WTC11 (cell line): ENCODE results near the gene PIP.

Experiments used
- AFF4 ChIP-seq: sonication (generic); formaldehyde crosslinking; IDR thresholded peaks from 2 replicates; pipeline ENCODE4 v1.8.1; 2023; ENCODE audit warnings: mild to moderate bottlenecking, missing genetic modification reagents, borderline replicate concordance
- ATF1 ChIP-seq: sonication (generic); formaldehyde crosslinking; IDR thresholded peaks from 2 replicates; pipeline ENCODE4 v1.8.1; 2023; ENCODE audit warnings: mild to moderate bottlenecking, moderate library complexity, missing genetic modification reagents
- ATF2 ChIP-seq: sonication (generic); formaldehyde crosslinking; IDR thresholded peaks from 2 replicates; pipeline ENCODE4 v1.8.1; 2022; ENCODE audit warnings: low read depth, missing genetic modification reagents, borderline replicate concordance
- ATF3 ChIP-seq: sonication (generic); formaldehyde crosslinking; conservative IDR thresholded peaks from 2 replicates; pipeline ENCODE4 v1.8.1; 2022; ENCODE audit warnings: mild to moderate bottlenecking, missing genetic modification reagents
- CREM ChIP-seq: sonication (generic); formaldehyde crosslinking; IDR thresholded peaks from 2 replicates; pipeline ENCODE4 v1.8.1; 2022; ENCODE audit warnings: mild to moderate bottlenecking, missing genetic modification reagents, moderate library complexity
- CTCF ChIP-seq: fragments of 200-600 bp; IDR thresholded peaks from 2 replicates; pipeline ENCODE4 v1.8.0; 2022; ENCODE audit warnings: antibody characterized with exemption
- ESRRA ChIP-seq: sonication (generic); formaldehyde crosslinking; IDR thresholded peaks from 2 replicates; pipeline ENCODE4 v1.8.1; 2022; ENCODE audit warnings: mild to moderate bottlenecking, missing genetic modification reagents, borderline replicate concordance
- MAX ChIP-seq: sonication (generic); formaldehyde crosslinking; IDR thresholded peaks from 2 replicates; pipeline ENCODE4 v1.8.0; 2022; ENCODE audit warnings: mild to moderate bottlenecking, missing genetic modification reagents
- ZNF263 ChIP-seq: sonication (generic); formaldehyde crosslinking; IDR thresholded peaks from 2 replicates; pipeline ENCODE4 v1.8.1; 2022; ENCODE audit warnings: low read depth, mild to moderate bottlenecking, moderate library complexity, missing genetic modification reagents
- TF ChIP-seq, protein P1 (sequence below): sonication (generic); formaldehyde crosslinking; IDR thresholded peaks from 2 replicates; pipeline ENCODE4 v1.8.1; 2023; ENCODE audit warnings: mild to moderate bottlenecking, moderate library complexity, missing genetic modification reagents

GRCh38 chr7:143181349-143181748, 49.5 kb downstream of the PIP start:
- TF ChIP-seq ATF3 (CRISPR knock-in tag): no peak
- no peak for TF ChIP-seq ZNF263 (CRISPR knock-in tag)
- TF ChIP-seq CTCF: no peak
- TF ChIP-seq ESRRA (CRISPR knock-in tag): no peak
- TF ChIP-seq CREM (CRISPR knock-in tag): no peak
- no peak for TF ChIP-seq MAX (CRISPR knock-in tag)
- no peak for TF ChIP-seq ATF2 (CRISPR knock-in tag)
- no peak for TF ChIP-seq ATF1 (CRISPR knock-in tag)
- TF ChIP-seq, protein P1, sequence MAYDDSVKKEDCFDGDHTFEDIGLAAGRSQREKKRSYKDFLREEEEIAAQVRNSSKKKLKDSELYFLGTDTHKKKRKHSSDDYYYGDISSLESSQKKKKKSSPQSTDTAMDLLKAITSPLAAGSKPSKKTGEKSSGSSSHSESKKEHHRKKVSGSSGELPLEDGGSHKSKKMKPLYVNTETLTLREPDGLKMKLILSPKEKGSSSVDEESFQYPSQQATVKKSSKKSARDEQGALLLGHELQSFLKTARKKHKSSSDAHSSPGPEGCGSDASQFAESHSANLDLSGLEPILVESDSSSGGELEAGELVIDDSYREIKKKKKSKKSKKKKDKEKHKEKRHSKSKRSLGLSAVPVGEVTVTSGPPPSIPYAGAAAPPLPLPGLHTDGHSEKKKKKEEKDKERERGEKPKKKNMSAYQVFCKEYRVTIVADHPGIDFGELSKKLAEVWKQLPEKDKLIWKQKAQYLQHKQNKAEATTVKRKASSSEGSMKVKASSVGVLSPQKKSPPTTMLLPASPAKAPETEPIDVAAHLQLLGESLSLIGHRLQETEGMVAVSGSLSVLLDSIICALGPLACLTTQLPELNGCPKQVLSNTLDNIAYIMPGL: no peak
- no peak for TF ChIP-seq AFF4 (CRISPR knock-in tag)
